Testis (tissue), 3 donors: Measurements from ENCODE around the gene LRRK1. TPM values are rescaled to one million over a fixed set of nuclear protein-coding genes. Genes with fewer than 3 reads are reported as not detected.

Source experiments
- DNase-seq: peaks from one replicate; pipeline ENCODE4 v3.0.0-alpha.2; 2019
- H3K27ac ChIP-seq, 2 donors: fragments of 200-600 bp; sonication (generic); one replicate each; pipeline ENCODE4 v1.5.1; 2019
- H3K27me3 ChIP-seq: fragments of 200-600 bp; sonication (generic); one replicate; pipeline ENCODE4 v1.5.1; 2019
- H3K36me3 ChIP-seq: fragments of 200-600 bp; sonication (generic); one replicate; pipeline ENCODE4 v1.5.1; 2017; ENCODE audit warnings: low read depth; ENCODE audit errors: missing control alignments
- H3K4me1 ChIP-seq: fragments of 200-600 bp; sonication (generic); one replicate; pipeline ENCODE4 v1.5.1; 2019
- H3K4me3 ChIP-seq, 2 donors: fragments of 200-600 bp; sonication (generic); one replicate each; pipeline ENCODE4 v1.5.1; 2017 to 2019
- H3K9me3 ChIP-seq: fragments of 200-600 bp; sonication (generic); one replicate; pipeline ENCODE4 v1.5.1; 2017
- POLR2A ChIP-seq: fragments of 450-650 bp; IDR thresholded peaks from one replicate; pipeline ENCODE4 v1.6.1; 2017; ENCODE audit warnings: antibody characterized with exemption, mild to moderate bottlenecking, moderate library complexity
- WGBS, 2 donors: methylation state at CpG; one replicate each; pipeline ENCODE4 v1.1.5; 2018; 5-methylcytosine and 5-hydroxymethylcytosine counted together
- intact Hi-C: fragments of 100-400 bp; cut with DNase I; formaldehyde crosslinking; loops from one replicate; pipeline ENCODE4 v1.15.1; 2023; ENCODE audit warnings: low total_unique reads
- polyA plus RNA-seq: library from polyadenylated mRNA; stranded (reverse); fragments of 350-450 nt; fragmentation: Illumina TruSeq; extraction: RNeasy Lipid Tissue Mini Kit (QIAGEN cat#74804); gene quantifications from one replicate; pipeline ENCODE4 v1.2.3, GENCODE V29; 2014; ENCODE audit warnings: low read depth, low replicate concordance; ENCODE audit not compliant: insufficient read depth
- total RNA-seq, 2 donors: library from RNA; depleted of rRNA; stranded (reverse); fragments of >200 nt; gene quantifications; one replicate each; pipeline ENCODE4 v1.2.3, GENCODE V29; 2016
- TF ChIP-seq, protein P1 (sequence below), 3 experiments: fragments of 450-650 bp in 2 of 3; fragments of 200-600 bp in 1 of 3; sonication (generic) in 1 of 3; IDR thresholded peaks; one replicate each; pipeline ENCODE4 v1.5.1; 2016 to 2019; ENCODE audit warnings: antibody characterized with exemption in 3 of 3, mild to moderate bottlenecking in 2 of 3, moderate library complexity in 1 of 3

The LRRK1 gene
- total and polyA plus RNA-seq, 3 donors from 2014 or later = 18.8 to 24.6 (median 23.0) TPM

DNA sequence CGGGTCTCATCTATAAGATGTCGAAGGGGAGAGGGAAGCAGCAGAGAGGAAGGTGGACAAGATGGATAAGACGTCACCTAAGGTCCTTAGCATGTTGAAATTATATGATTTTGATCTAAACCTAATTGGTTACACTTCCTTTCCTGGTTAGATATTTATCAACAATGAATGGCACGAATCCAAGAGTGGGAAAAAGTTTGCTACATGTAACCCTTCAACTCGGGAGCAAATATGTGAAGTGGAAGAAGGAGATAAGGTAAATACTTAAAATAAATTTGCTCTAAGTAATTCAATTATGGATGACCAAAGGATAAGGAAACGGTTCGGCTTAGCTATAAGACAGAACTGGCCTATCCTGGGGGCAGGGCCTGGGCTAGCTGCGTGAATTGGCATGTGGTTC is 34.0 kb upstream of the LRRK1 start:
- H3K4me1 ChIP-seq = peaks cover 4% of the 10 kb centered on the region
- no peaks in the 10 kb centered on the region for H3K9me3 ChIP-seq
- no peak overlapping the region for H3K4me3 ChIP-seq
- no peaks in the 10 kb centered on the region for H3K36me3 ChIP-seq
- no peak for TF ChIP-seq POLR2A
- TF ChIP-seq, protein P1, sequence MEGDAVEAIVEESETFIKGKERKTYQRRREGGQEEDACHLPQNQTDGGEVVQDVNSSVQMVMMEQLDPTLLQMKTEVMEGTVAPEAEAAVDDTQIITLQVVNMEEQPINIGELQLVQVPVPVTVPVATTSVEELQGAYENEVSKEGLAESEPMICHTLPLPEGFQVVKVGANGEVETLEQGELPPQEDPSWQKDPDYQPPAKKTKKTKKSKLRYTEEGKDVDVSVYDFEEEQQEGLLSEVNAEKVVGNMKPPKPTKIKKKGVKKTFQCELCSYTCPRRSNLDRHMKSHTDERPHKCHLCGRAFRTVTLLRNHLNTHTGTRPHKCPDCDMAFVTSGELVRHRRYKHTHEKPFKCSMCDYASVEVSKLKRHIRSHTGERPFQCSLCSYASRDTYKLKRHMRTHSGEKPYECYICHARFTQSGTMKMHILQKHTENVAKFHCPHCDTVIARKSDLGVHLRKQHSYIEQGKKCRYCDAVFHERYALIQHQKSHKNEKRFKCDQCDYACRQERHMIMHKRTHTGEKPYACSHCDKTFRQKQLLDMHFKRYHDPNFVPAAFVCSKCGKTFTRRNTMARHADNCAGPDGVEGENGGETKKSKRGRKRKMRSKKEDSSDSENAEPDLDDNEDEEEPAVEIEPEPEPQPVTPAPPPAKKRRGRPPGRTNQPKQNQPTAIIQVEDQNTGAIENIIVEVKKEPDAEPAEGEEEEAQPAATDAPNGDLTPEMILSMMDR (IDR thresholded peaks at IDR 0.05) = no peak
- H3K27me3 ChIP-seq = no peaks in the 10 kb centered on the region
- no peak overlapping the region for H3K27ac ChIP-seq
- 68 to 71% methylated on average over 8 of the region's 8 CpGs for WGBS, 2 donors
- intact Hi-C loops = no loop called here
- no peak for DNase-seq

DNA sequence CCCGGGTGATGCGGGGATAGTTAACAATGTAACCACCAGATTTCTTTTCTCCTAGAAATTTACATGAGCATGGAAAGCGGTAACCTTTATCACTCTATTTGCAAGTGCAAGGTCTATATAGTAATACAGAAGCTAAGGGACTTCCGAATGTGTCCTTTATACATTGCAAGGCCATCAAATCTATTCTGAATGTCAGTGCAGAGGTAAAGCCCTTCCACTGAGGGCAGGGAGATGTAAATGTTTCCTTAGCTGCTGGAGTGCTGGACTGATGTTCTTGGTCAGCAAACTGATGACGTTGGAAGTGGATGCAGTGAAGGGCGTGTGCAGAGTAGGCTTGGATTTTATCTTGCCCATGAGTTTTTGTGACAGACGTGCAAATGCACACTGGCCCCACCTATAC is 33.3 kb upstream of the LRRK1 start:
- Histone ChIP-seq H3K36me3 (no peaks in the 10 kb centered on the region), H3K9me3 (no peaks in the 10 kb centered on the region), H3K27ac (no peak overlapping the region), H3K27me3 (no peaks in the 10 kb centered on the region), H3K4me1 (peaks cover 4% of the 10 kb centered on the region), H3K4me3 (no peak overlapping the region)
- no peak for TF ChIP-seq POLR2A
- TF ChIP-seq, protein P1 (IDR thresholded peaks at IDR 0.05) = no peak
- intact Hi-C loops = no loop called here
- 58 to 61% methylated on average over 7 of the region's 7 CpGs for WGBS, 2 donors
- DNase-seq = no peak

DNA sequence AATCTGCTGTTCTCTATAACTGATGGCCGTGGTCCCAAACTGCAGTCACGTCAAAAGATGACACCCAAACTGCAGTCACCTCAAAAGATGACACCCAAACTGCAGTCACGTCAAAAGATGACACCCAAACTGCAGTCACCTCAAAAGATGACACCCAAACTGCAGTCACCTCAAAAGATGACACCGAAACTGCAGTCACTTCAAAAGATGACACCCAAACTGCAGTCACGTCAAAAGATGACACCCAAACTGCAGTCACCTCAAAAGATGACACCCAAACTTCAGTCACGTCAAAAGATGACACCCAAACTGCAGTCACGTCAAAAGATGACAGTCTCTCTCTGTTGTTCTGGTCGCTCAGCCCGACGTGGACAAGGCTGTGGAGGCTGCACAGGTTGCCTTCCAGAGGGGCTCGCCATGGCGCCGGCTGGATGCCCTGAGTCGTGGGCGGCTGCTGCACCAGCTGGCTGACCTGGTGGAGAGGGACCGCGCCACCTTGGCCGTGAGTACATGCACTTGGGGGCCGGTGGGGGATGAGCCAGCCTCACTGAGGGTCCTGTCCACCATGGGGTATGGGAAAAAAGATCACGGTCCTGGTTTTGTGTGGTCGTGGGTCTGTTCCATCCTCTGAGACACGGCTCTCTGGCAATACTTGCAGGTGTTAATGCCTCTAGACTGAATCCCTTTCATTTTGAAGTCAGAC is 31.8 kb upstream of the LRRK1 start:
- intact Hi-C loops = no loop called here
- peaks cover 4% of the 10 kb centered on the region for H3K4me1 ChIP-seq
- no peaks in the 10 kb centered on the region for H3K9me3 ChIP-seq
- H3K36me3 ChIP-seq = no peaks in the 10 kb centered on the region
- whole genome bisulfite sequencing, 2 donors = 84 to 90% methylated on average over 19 to 22 of the region's 22 CpGs
- H3K27ac ChIP-seq = no peak overlapping the region
- no peaks in the 10 kb centered on the region for H3K27me3 ChIP-seq
- TF ChIP-seq POLR2A = no peak
- TF ChIP-seq, protein P1 (IDR thresholded peaks at IDR 0.05) = no peak
- DNase-seq = no peak
- no peak overlapping the region for H3K4me3 ChIP-seq

DNA sequence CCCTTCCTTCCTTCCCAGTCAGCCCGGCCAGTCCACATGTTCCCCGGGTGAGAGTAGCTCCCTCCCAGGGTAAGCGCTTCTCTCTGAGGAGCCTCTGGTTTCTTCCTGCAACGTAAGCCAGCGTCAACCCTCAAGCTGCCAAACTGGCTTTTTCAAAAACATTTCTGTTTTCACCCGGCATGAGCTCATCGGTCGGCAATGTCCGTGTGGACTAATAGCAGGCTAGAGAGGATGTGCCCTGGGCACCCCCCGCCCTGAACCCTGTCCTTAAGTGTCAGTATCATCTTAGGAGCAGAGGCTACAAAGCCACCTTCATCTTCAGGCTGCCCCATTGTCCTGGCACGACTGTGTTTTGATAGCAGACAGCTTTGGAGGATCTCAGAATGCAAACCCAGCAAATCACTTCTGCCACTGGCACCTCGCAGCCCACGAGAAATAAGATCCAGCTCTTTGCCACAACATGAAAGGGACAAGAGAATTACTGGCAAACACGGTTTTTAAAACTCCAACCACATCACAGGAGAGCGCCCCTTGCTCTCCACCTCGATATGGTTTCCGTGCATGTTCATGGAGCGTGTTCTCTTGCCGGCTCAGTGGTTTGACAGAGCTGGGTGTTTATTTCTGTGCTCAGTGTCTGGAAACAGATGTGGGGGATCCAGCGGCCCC is 29.6 kb upstream of the LRRK1 start:
- Histone ChIP-seq H3K27ac (peak overlapping the region in 1 of 2 donors; percentile 41), H3K27me3 (no peaks in the 10 kb centered on the region), H3K4me3 (no peak overlapping the region), H3K4me1 (peaks cover 7% of the 10 kb centered on the region), H3K36me3 (no peaks in the 10 kb centered on the region), H3K9me3 (no peaks in the 10 kb centered on the region)
- no peak for TF ChIP-seq POLR2A
- TF ChIP-seq, protein P1 (IDR thresholded peaks at IDR 0.05) = no peak
- peak; percentile 54 for DNase-seq
- WGBS, 2 donors = 54 to 59% methylated on average over 18 to 20 of the region's 20 CpGs
- intact Hi-C loops = no loop called here
